ENCODE data around the gene ELN. TPM values are rescaled to one million over a fixed set of nuclear protein-coding genes. Genes with fewer than 3 reads are reported as not detected.

The ELN gene
- total RNA-seq, 1 experiment from 2014 or later, result 0.37 TPM

GRCh38 chr7:74032624-74033371 lies 4.8 kb downstream of the ELN start:
- no peaks in the 10 kb centered on the region for H4K20me1 ChIP-seq (ENCODE audit: control insufficient read depth, insufficient read depth, insufficient read length)
- no peaks in the 10 kb centered on the region for H3K23me2 ChIP-seq (ENCODE audit: insufficient read length, low read depth, low read length, poor library complexity, severe bottlenecking)
- Mint-ChIP-seq H3K27ac (no peak overlapping the region), H3K4me1 (peaks cover 12 to 43% of the 10 kb centered on the region in 2 experiments), H3K27me3 (ENCODE audit: low read depth) (peaks cover 5% of the 10 kb centered on the region; the same call in 1 of the 2 replicates), H3K4me3 (0 out of 5 replicates have a peak overlapping the region, but pooled peaks of 1 of the 2 experiments have one; percentile 5), H3K36me3 (ENCODE audit: insufficient read depth in 1 of 3, low read depth in 3 of 3) (no peaks in the 10 kb centered on the region), H3K9me3 (no peaks in the 10 kb centered on the region)
- H3K4ac ChIP-seq (ENCODE audit: low read depth, low read length), result no peak overlapping the region
- no peaks in the 10 kb centered on the region for H3K79me2 ChIP-seq (ENCODE audit: insufficient read depth, low read length)
- no peak overlapping the region for H4K8ac ChIP-seq (replicated peaks; ENCODE audit: insufficient read length, low read depth, low read length)
- no peak overlapping the region for H3K18ac ChIP-seq (ENCODE audit: insufficient read length, low read depth, low read length)
- no peak overlapping the region for H3K56ac ChIP-seq (ENCODE audit: insufficient read length, low read depth, low read length)
- H3K27me3 ChIP-seq (ENCODE audit: insufficient read depth, low read length), result no peaks in the 10 kb centered on the region
- H4K5ac ChIP-seq (ENCODE audit: insufficient read length, low read depth, low read length), result no peak overlapping the region
- H3K9ac ChIP-seq (ENCODE audit: extremely low read depth, insufficient read length, low read length), result no peak overlapping the region
- WGBS (ENCODE audit: extremely low coverage, insufficient read length, low lambda C conversion rate), result no CpG with 5 or more reads among the region's 8 CpGs
- no peak overlapping the region for H2AFZ ChIP-seq (ENCODE audit: low read length)
- no peak overlapping the region for H3K14ac ChIP-seq (ENCODE audit: insufficient read depth, low read length)
- H3K27ac ChIP-seq (ENCODE audit: insufficient read length, low read depth, low read length), result no peak overlapping the region
- no peak overlapping the region for H3T11ph ChIP-seq (ENCODE audit: low read length)
- no peak overlapping the region for H2BK5ac ChIP-seq (ENCODE audit: insufficient read length, low read length)
- TF ChIP-seq, protein P1, sequence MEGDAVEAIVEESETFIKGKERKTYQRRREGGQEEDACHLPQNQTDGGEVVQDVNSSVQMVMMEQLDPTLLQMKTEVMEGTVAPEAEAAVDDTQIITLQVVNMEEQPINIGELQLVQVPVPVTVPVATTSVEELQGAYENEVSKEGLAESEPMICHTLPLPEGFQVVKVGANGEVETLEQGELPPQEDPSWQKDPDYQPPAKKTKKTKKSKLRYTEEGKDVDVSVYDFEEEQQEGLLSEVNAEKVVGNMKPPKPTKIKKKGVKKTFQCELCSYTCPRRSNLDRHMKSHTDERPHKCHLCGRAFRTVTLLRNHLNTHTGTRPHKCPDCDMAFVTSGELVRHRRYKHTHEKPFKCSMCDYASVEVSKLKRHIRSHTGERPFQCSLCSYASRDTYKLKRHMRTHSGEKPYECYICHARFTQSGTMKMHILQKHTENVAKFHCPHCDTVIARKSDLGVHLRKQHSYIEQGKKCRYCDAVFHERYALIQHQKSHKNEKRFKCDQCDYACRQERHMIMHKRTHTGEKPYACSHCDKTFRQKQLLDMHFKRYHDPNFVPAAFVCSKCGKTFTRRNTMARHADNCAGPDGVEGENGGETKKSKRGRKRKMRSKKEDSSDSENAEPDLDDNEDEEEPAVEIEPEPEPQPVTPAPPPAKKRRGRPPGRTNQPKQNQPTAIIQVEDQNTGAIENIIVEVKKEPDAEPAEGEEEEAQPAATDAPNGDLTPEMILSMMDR (conservative IDR thresholded peaks at IDR 0.05), result no peak
- H3K23ac ChIP-seq (ENCODE audit: insufficient read length, low read depth, low read length), result no peak overlapping the region
- no peak for DNase-seq
- H2AK5ac ChIP-seq (ENCODE audit: insufficient read length, low read length), result no peak overlapping the region
- peaks cover 4% of the 10 kb centered on the region; the same call in 1 of the 2 replicates for H3K4me1 ChIP-seq (ENCODE audit: insufficient read depth, low read length)
- no peak overlapping the region for H3K4me2 ChIP-seq (ENCODE audit: insufficient read depth, insufficient read length, low read length)
- no peak overlapping the region for H2BK20ac ChIP-seq (ENCODE audit: low read depth, low read length, poor library complexity, severe bottlenecking)
- no peak overlapping the region for H2BK15ac ChIP-seq (ENCODE audit: low read depth, low read length)
- no peaks in the 10 kb centered on the region for H3K79me1 ChIP-seq (ENCODE audit: insufficient read depth, low read depth, low read length, poor library complexity, severe bottlenecking)
- H4K91ac ChIP-seq (ENCODE audit: insufficient read length, low read depth, low read length), result no peak overlapping the region
- no peaks in the 10 kb centered on the region for H3K9me3 ChIP-seq (ENCODE audit: control insufficient read depth, low read depth, low read length)
- H2BK12ac ChIP-seq (ENCODE audit: insufficient read length, low read depth, low read length), result no peak overlapping the region
- no peak overlapping the region for H2BK120ac ChIP-seq (ENCODE audit: low read depth, low read length, poor library complexity, severe bottlenecking)
